Keratinocyte (primary cell): ENCODE results near the gene TMEM129.

Source experiments
- EZH2 ChIP-seq: IDR thresholded peaks from one replicate; pipeline ENCODE4 v1.6.1; 2012; ENCODE audit warnings: inconsistent platforms, mild to moderate bottlenecking, low read length, moderate library complexity
- TF ChIP-seq, protein P1 (sequence below), 3 experiments: IDR thresholded peaks in 1 of 3; conservative IDR thresholded peaks in 1 of 3; optimal IDR thresholded peaks in 1 of 3; 2 replicates in 2 of 3; 3 replicates in 1 of 3; pipeline versions ENCODE3 to v1.5.1; 2011; ENCODE audit warnings: low read length in 3 of 3, mild to moderate bottlenecking in 3 of 3, moderate library complexity in 2 of 3, control low read depth in 1 of 3, inconsistent platforms in 1 of 3; ENCODE audit not compliant: insufficient read depth in 2 of 3; ENCODE audit errors: extremely low read depth in 1 of 3

DNA sequence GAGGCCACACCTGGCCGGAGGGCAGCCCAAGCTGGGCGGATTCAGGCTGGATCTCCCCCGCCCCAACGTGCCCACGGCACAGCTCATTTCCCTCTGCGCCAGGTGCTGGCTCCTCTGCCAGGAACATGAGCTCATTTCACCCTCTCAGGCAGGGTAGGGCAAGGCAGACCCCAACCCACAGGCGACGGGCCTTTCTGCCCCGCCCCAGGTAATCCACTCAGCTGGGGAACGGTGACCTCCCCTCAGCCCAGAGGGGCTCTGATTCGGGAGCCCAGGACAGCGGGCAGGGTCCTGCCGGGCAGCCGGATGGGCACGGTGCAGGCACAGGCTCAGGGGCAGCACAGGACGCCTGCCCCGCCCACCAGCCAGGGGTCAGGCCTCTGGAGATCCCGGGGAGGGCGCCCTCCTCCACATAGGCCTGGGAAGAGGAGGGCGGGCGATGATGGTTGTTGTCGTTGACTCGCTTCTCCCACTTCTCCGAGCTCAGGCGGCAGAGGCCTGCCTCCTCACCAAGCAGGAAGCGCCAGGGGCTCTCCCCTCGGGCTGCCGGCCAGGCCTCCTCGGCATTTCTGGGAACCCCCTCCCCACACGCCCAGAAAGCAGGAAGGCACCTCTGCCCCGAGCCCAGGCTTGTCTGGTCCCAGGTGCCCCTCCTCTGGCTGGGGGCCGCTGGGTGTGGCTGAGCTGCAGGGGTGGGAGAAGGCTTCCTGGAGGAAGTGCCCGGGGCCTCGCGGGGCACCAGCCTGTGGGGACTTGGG is 31.3 kb upstream of the TMEM129 start:
- TF ChIP-seq, protein P1, sequence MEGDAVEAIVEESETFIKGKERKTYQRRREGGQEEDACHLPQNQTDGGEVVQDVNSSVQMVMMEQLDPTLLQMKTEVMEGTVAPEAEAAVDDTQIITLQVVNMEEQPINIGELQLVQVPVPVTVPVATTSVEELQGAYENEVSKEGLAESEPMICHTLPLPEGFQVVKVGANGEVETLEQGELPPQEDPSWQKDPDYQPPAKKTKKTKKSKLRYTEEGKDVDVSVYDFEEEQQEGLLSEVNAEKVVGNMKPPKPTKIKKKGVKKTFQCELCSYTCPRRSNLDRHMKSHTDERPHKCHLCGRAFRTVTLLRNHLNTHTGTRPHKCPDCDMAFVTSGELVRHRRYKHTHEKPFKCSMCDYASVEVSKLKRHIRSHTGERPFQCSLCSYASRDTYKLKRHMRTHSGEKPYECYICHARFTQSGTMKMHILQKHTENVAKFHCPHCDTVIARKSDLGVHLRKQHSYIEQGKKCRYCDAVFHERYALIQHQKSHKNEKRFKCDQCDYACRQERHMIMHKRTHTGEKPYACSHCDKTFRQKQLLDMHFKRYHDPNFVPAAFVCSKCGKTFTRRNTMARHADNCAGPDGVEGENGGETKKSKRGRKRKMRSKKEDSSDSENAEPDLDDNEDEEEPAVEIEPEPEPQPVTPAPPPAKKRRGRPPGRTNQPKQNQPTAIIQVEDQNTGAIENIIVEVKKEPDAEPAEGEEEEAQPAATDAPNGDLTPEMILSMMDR (optimal IDR thresholded peaks at IDR 0.05 in 1 of 3, IDR thresholded peaks at IDR 0.05 in 1 of 3, conservative IDR thresholded peaks at IDR 0.05 in 1 of 3; ENCODE audit: extremely low read depth in 1 of 3, insufficient read depth in 2 of 3, low read length in 3 of 3): peak in 1 of 3 experiments; percentile 20
- TF ChIP-seq EZH2: no peak
